CD4-positive, alpha-beta T cell treated with Interferon gamma for 1 hour (primary cell): ENCODE measurements around the gene PCDH8.
A peak's percentile ranks its signal among the peaks of the same experiment; 100 is the strongest.

Experiments used
- DNase-seq: peaks from one replicate; pipeline ENCODE4 v3.0.0-alpha.2; 2020

The PCDH8 gene

GRCh38 chr13:52812941-52813340 lies 35.5 kb downstream of the PCDH8 start:
- no peak for DNase-seq

GRCh38 chr13:52811841-52812240 lies 36.6 kb downstream of the PCDH8 start:
- no peak for DNase-seq

- no peak for DNase-seq
These were observed 37.9 kb downstream of the PCDH8 start for GRCh38 chr13:52810526-52810925.

- DNase-seq: no peak
These were observed 38.4 kb downstream of the PCDH8 start for GRCh38 chr13:52810011-52810410.

- peak; percentile 15 for DNase-seq
These were observed 39.1 kb downstream of the PCDH8 start for GRCh38 chr13:52809310-52809769.

- DNase-seq: no peak
These were observed 39.6 kb downstream of the PCDH8 start for GRCh38 chr13:52808842-52809219.

- no peak for DNase-seq
These were observed 42.4 kb downstream of the PCDH8 start for GRCh38 chr13:52806029-52806428.

GRCh38 chr13:52804202-52804641 lies 44.2 kb downstream of the PCDH8 start:
- no peak for DNase-seq

GRCh38 chr13:52800856-52801255 lies 47.6 kb downstream of the PCDH8 start:
- no peak for DNase-seq

- DNase-seq: no peak
These were observed 49.5 kb downstream of the PCDH8 start for GRCh38 chr13:52798770-52799430.

- DNase-seq: no peak
These were observed 51.3 kb downstream of the PCDH8 start for GRCh38 chr13:52797176-52797575.

GRCh38 chr13:52794589-52794988 lies 53.9 kb downstream of the PCDH8 start:
- DNase-seq: no peak

GRCh38 chr13:52793515-52794061 lies 54.9 kb downstream of the PCDH8 start:
- no peak for DNase-seq
